HepG2 (cell line): ENCODE data around the gene RNF149. TPM values are rescaled to one million over a fixed set of nuclear protein-coding genes. Genes with fewer than 3 reads are reported as not detected.
A peak's percentile ranks its signal among the peaks of the same experiment; 100 is the strongest.

Experiments
- ATF7 ChIP-seq, 2 experiments: fragments of 450-650 bp in 1 of 2; sonication (generic) in 1 of 2; formaldehyde crosslinking in 1 of 2; IDR thresholded peaks; 2 replicates each; pipeline versions ENCODE4 v1.4.0 to v1.6.1; 2016 to 2020; ENCODE audit warnings: antibody characterized with exemption in 1 of 2, mild to moderate bottlenecking in 1 of 2, missing genetic modification reagents in 1 of 2
- GATAD2A ChIP-seq: IDR thresholded peaks from 2 replicates; pipeline ENCODE4 v1.6.1; 2016
- HNRNPK ChIP-seq: fragments of 200-400 bp; formaldehyde crosslinking; IDR thresholded peaks from 2 replicates; pipeline ENCODE4 v1.6.1; 2018; ENCODE audit warnings: low read length, low read depth, moderate library complexity, mild to moderate bottlenecking; ENCODE audit not compliant: poor library complexity, severe bottlenecking
- HOXA3 ChIP-seq: sonication (generic); formaldehyde crosslinking; IDR thresholded peaks from 2 replicates; pipeline ENCODE4 v1.5.0; 2020; ENCODE audit warnings: missing genetic modification reagents
- NFKB2 ChIP-seq: sonication (generic); formaldehyde crosslinking; IDR thresholded peaks from 2 replicates; pipeline ENCODE4 v1.4.0; 2020; ENCODE audit warnings: missing genetic modification reagents, borderline replicate concordance
- NR2C2 ChIP-seq: sonication (generic); formaldehyde crosslinking; IDR thresholded peaks from 2 replicates; pipeline ENCODE4 v1.4.0; 2020; ENCODE audit warnings: missing genetic modification reagents, mild to moderate bottlenecking, moderate library complexity, borderline replicate concordance
- PAX8 ChIP-seq: sonication (generic); formaldehyde crosslinking; IDR thresholded peaks from 2 replicates; pipeline ENCODE4 v1.8.0; 2022; ENCODE audit warnings: mild to moderate bottlenecking, missing genetic modification reagents, borderline replicate concordance
- PCBP2 ChIP-seq: fragments of 200-400 bp; formaldehyde crosslinking; optimal IDR thresholded peaks from 2 replicates; pipeline ENCODE3; 2018; ENCODE audit warnings: low read length, low read depth; ENCODE audit not compliant: poor library complexity, severe bottlenecking
- POGZ ChIP-seq: sonication (generic); formaldehyde crosslinking; IDR thresholded peaks from 2 replicates; pipeline ENCODE4 v1.4.0; 2020; ENCODE audit warnings: mild to moderate bottlenecking, missing genetic modification reagents
- SALL2 ChIP-seq: sonication (generic); formaldehyde crosslinking; IDR thresholded peaks from 2 replicates; pipeline ENCODE4 v1.8.1; 2023; ENCODE audit warnings: mild to moderate bottlenecking, missing genetic modification reagents, inconsistent platforms
- SATB2 ChIP-seq: sonication (generic); formaldehyde crosslinking; IDR thresholded peaks from 2 replicates; pipeline ENCODE4 v1.5.0; 2020; ENCODE audit warnings: missing genetic modification reagents
- SCMH1 ChIP-seq: sonication (generic); formaldehyde crosslinking; IDR thresholded peaks from 2 replicates; pipeline ENCODE4 v1.9.0; 2021; ENCODE audit warnings: missing genetic modification reagents, mild to moderate bottlenecking, borderline replicate concordance
- SRF ChIP-seq: IDR thresholded peaks from 2 replicates; pipeline ENCODE4 v1.6.1; 2011; ENCODE audit warnings: mild to moderate bottlenecking, low read depth, low read length, moderate library complexity
- TCF7L2 ChIP-seq: IDR thresholded peaks from 2 replicates; pipeline ENCODE4 v1.6.1; 2011; ENCODE audit warnings: mild to moderate bottlenecking, low read depth, low read length, moderate library complexity
- TRAFD1 ChIP-seq: sonication (generic); formaldehyde crosslinking; IDR thresholded peaks from 2 replicates; pipeline ENCODE4 v1.5.1; 2020; ENCODE audit warnings: missing genetic modification reagents, mild to moderate bottlenecking, borderline replicate concordance
- U2AF2 ChIP-seq: fragments of 200-400 bp; formaldehyde crosslinking; IDR thresholded peaks from 2 replicates; pipeline ENCODE4 v1.6.1; 2017; ENCODE audit warnings: low read depth, mild to moderate bottlenecking, low read length
- ZBTB7A ChIP-seq: sonication (generic); formaldehyde crosslinking; IDR thresholded peaks from 2 replicates; pipeline ENCODE4 v1.8.0; 2022; ENCODE audit warnings: mild to moderate bottlenecking, missing genetic modification reagents
- ZEB1 ChIP-seq: IDR thresholded peaks from 2 replicates; pipeline ENCODE4 v1.6.1; 2012; ENCODE audit warnings: mild to moderate bottlenecking, low read depth, inconsistent platforms; ENCODE audit not compliant: insufficient replicate concordance
- ZFP82 ChIP-seq: sonication (generic); formaldehyde crosslinking; IDR thresholded peaks from 2 replicates; pipeline ENCODE4 v1.5.1; 2020; ENCODE audit warnings: mild to moderate bottlenecking, missing genetic modification reagents, borderline replicate concordance
- ZNF280D ChIP-seq: sonication (generic); formaldehyde crosslinking; IDR thresholded peaks from 2 replicates; pipeline ENCODE4 v1.5.1; 2020; ENCODE audit warnings: mild to moderate bottlenecking, missing genetic modification reagents
- ZNF510 ChIP-seq: sonication (generic); formaldehyde crosslinking; IDR thresholded peaks from 2 replicates; pipeline ENCODE4 v1.4.0; 2020; ENCODE audit warnings: low read depth, mild to moderate bottlenecking, missing genetic modification reagents
- ZNF616 ChIP-seq: sonication (generic); formaldehyde crosslinking; IDR thresholded peaks from 2 replicates; pipeline ENCODE4 v1.5.0; 2020; ENCODE audit warnings: low read depth, mild to moderate bottlenecking, missing genetic modification reagents
- ZNF780A ChIP-seq: sonication (generic); formaldehyde crosslinking; IDR thresholded peaks from 2 replicates; pipeline ENCODE4 v1.8.0; 2022; ENCODE audit warnings: mild to moderate bottlenecking, missing genetic modification reagents, moderate library complexity
- polyA plus RNA-seq, 8 experiments: library from polyadenylated mRNA; depleted of rRNA in 3 of 8; stranded (reverse) in 7 of 8; unstranded in 1 of 8; fragments of >200 nt; fragmentation: Illumina TruSeq in 4 of 8; extraction: Trizol in 4 of 8; gene quantifications; 2 replicates each; pipeline versions ENCODE4 v1.2.1 to v1.2.3, GENCODE V29; 2011 to 2016; ENCODE audit warnings: low read depth in 4 of 8, missing spikeins in 1 of 8, mixed read lengths in 1 of 8; ENCODE audit not compliant: insufficient read depth in 1 of 8
- total RNA-seq, 5 experiments: library from RNA; depleted of rRNA; stranded (reverse); fragments of >200 nt; fragmentation: Illumina TruSeq; extraction: Trizol; gene quantifications; 2 replicates each; pipeline ENCODE4 v1.2.3, GENCODE V29; 2016; ENCODE audit warnings: low read depth in 1 of 5
- TF ChIP-seq, protein P1 (sequence below): sonication (generic); formaldehyde crosslinking; IDR thresholded peaks from 2 replicates; pipeline ENCODE4 v1.8.1; 2023; ENCODE audit warnings: mild to moderate bottlenecking, missing genetic modification reagents

The RNF149 gene
- total and polyA plus RNA-seq, 2 of the 13 experiments (the other 11 are each of a cell fraction or from before 2014, with no cell fraction given) = 87.6 to 109 TPM

DNA sequence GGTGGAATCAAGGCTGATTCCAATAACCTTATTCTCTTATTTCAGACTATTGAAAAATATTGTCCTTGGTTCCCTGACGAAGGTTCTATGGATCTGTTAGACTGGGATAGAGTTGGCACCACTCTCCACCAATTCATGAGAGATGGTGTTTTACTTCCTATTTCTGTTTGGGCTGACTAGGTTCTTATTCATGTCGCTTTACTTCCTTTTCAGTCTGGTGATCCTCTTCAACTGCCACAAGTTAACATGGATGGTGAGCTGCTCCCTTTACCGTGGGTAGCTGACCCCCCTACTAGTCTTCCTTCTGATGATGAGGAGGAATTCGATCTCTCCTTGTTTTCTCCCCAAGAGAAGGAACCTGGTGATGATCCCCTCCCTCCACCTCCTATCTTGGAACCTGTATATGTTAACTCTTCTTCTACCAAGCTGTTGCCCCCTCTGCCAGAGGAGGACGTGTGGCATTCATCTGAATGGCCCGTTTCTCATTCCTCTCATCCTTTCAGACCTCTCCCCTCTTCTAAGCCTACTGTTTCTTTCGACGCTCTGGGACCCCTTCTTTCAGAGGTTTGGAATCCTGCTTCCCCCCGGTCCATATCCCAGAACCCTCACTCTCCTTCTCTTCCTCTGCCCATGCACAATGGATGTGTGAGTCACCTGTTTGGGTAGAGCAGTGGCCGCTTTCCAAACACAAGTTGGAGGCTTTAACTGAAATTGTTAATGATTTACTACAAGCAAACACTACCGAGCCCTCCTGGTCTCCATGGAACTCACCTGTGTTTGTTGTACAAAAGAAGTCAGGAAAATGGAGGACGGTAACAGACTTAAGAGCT, 69.4 kb downstream of the RNF149 start (continued):
- TF ChIP-seq ZNF510 = no peak
- TF ChIP-seq ZNF616 (CRISPR knock-in tag) = no peak
- TF ChIP-seq, protein P1, sequence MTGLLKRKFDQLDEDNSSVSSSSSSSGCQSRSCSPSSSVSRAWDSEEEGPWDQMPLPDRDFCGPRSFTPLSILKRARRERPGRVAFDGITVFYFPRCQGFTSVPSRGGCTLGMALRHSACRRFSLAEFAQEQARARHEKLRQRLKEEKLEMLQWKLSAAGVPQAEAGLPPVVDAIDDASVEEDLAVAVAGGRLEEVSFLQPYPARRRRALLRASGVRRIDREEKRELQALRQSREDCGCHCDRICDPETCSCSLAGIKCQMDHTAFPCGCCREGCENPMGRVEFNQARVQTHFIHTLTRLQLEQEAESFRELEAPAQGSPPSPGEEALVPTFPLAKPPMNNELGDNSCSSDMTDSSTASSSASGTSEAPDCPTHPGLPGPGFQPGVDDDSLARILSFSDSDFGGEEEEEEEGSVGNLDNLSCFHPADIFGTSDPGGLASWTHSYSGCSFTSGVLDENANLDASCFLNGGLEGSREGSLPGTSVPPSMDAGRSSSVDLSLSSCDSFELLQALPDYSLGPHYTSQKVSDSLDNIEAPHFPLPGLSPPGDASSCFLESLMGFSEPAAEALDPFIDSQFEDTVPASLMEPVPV (CRISPR knock-in tag) = no peak
- TF ChIP-seq ZNF280D (CRISPR knock-in tag) = peak; percentile 89
- no peak for TF ChIP-seq SCMH1 (CRISPR knock-in tag)
- peak; percentile 67; the same call in 1 of the 2 replicates for TF ChIP-seq HOXA3 (CRISPR knock-in tag)
- no peak for TF ChIP-seq HNRNPK
- TF ChIP-seq SALL2 (CRISPR knock-in tag) = no peak
- no peak; the same call in 1 of the 2 replicates for TF ChIP-seq TRAFD1
- no peak for TF ChIP-seq U2AF2
- 0 out of 2 replicates have a peak, but pooled peaks have one; percentile 10 for TF ChIP-seq NR2C2 (CRISPR knock-in tag)
- TF ChIP-seq GATAD2A = peak; percentile 82
- no peak for TF ChIP-seq ZFP82 (CRISPR knock-in tag)
- TF ChIP-seq TCF7L2 = no peak
- TF ChIP-seq PCBP2 = no peak
- TF ChIP-seq ZEB1 = peak; percentile 75
- TF ChIP-seq PAX8 (CRISPR knock-in tag) = no peak
- TF ChIP-seq ZNF780A = no peak
- no peak for TF ChIP-seq SRF
- TF ChIP-seq ZBTB7A (CRISPR knock-in tag) = no peak; the same call in 1 of the 2 replicates
- no peak for TF ChIP-seq NFKB2
- TF ChIP-seq POGZ (CRISPR knock-in tag) = peak; percentile 90
- TF ChIP-seq ATF7 (IDR thresholded peaks at IDR 0.05) = no peak
- TF ChIP-seq ATF7 (CRISPR knock-in tag; IDR thresholded peaks at IDR 0.05) = no peak
- TF ChIP-seq SATB2 (CRISPR knock-in tag) = no peak
